GM18498 (cell line): Measurements from ENCODE around the gene SYDE2.

Source experiments
- ATAC-seq: cut with Tn5 transposase; IDR thresholded peaks from one replicate; pipeline ENCODE4 v1.9.1; 2021; ENCODE audit warnings: mild to moderate bottlenecking, moderate library complexity; ENCODE audit not compliant: unreplicated experiment

The SYDE2 gene

GRCh38 chr1:85133565-85134159 is 67.2 kb downstream of the SYDE2 start:
- ATAC-seq: no peak

GRCh38 chr1:85132078-85132720 is 68.6 kb downstream of the SYDE2 start:
- no peak for ATAC-seq

DNA sequence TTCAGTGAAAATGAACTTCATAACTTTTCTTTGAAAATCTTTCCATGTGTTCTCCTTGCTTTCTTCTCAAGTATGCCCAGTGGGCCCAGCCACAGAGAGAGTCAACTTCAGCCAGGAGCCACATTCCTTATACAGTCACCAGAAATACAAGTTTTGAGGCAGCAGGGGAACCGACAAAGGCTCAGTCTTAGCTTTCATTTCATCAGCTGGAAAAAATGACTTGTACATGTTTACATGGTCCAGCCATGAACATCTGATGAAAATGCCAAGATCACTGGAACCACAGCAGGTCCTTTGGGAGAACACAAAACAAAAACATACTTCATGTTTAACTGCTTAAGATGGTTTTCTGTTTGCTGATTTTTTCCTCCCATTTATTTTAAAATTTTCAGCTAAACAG is 72.5 kb downstream of the SYDE2 start:
- no peak for ATAC-seq

DNA sequence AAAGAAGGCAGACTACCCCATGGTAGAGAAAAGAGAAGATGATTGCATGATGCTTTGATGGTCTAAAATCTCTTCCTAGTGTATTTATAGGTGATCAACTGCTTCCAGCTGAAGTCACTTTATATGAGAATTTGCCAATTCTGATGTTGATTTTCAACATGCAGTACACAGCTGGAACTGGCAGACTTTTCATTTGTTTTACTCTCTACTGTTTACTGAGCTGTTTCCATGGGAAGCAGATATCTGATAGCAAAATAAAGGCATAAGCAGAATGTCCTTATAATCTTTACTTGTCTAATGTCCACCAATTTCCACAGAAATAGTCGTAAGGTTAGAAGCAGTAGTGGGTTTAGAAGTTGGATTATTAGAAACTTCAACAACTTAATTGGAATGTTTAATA is 74.9 kb downstream of the SYDE2 start:
- no peak for ATAC-seq

- ATAC-seq: no peak
Measured at GRCh38 chr1:85124091-85124490, 76.7 kb downstream of the SYDE2 start.

GRCh38 chr1:85122169-85122568 is 78.6 kb downstream of the SYDE2 start:
- ATAC-seq: no peak

GRCh38 chr1:85121744-85122143 is 79.1 kb downstream of the SYDE2 start:
- no peak for ATAC-seq

- no peak for ATAC-seq
Measured at GRCh38 chr1:85118751-85119150, 82.1 kb downstream of the SYDE2 start.

- no peak for ATAC-seq
Measured at GRCh38 chr1:85116856-85117255, 84.0 kb downstream of the SYDE2 start.

DNA sequence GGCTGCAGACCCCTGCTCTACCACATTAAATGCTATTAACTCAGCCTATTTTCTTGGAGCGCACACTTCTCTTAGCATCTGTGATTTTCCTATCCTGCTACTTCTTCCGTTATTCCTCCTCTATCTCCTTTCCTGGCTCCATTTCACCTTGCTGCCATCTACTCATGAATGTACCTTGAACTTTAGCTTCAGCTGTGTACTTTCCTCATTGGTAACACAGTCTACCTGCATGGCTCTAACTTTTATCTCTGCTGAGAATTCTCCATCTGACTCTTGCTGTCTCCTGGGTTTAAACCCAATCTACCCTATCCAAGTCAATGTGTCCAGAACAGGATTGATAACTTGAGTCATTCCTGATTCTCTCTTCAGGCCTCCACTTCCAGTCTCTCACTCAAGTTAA is 84.9 kb downstream of the SYDE2 start:
- ATAC-seq: no peak

- no peak for ATAC-seq
Measured at GRCh38 chr1:85111695-85112094, 89.1 kb downstream of the SYDE2 start.

DNA sequence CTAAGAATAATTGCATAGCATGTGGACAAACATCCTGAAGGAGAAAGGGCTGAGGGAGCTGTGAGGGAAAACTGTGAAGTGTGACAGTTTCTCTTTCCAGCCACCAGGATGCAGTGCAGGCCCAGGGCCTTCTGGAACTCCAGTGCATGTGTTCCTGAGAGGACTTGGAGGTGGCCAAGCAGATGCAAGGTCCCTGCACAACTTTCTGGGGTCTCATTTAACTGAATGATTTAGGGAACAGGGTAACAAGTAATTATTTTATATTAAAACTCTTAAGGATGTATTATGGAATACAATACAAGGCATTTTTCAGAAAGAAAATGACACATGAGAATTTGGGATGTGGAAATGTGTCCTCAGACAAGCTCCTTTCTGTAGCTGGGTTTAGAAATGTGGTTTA is 91.3 kb downstream of the SYDE2 start:
- peak; percentile 82 for ATAC-seq
